Suppressor macrophage (primary cell): ENCODE measurements around the gene EEF1AKMT4.
"Not testable (repeated sequence)": the region's sequence is repeated elsewhere in the genome, so short reads cannot be mapped to it uniquely, and the experiment has no call there.

Source experiments
- DNase-seq, 4 experiments: peaks; one replicate each; pipeline ENCODE4 v3.0.0-alpha.2; 2020 to 2022

EEF1AKMT4 gene

DNA sequence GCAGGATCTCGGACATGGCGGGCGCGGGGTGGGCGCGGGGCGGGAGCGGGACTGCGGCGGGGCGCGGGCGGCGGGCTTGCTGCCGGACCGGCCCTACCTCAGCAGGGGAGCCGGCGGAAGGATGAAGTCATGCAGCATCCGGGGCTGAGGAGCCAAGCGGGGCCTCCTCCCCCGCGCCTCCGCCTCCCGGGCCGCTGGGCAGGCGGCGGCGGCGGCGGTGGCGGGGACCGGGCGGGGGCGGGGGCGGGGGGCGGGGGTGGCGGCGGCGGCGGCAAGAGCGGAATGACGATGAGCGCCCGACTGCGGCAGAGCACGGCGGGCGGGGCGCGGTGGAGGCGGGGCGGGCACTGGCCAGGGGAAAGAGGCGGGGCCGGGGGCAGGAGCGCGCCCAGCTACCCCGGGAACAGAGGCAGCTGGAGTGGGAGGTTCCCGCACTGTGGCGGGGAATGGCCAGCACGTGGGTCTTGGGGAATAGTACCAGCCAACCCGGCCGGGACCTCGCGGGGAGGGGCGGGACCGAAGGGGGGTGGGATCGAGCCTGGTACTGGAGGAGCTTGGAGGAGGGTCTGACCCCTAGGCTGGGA lies 11.9 kb downstream of the EEF1AKMT4 start, which contains the start of gene CAMK2N2:
Gene CAMK2N2 (minus strand): TSS at position 284 of the 584 bp plus-strand sequence. CDS start 268 bp downstream, at position 16.
- DNase-seq = peak; percentile 55 to 76 (median 64)

DNA sequence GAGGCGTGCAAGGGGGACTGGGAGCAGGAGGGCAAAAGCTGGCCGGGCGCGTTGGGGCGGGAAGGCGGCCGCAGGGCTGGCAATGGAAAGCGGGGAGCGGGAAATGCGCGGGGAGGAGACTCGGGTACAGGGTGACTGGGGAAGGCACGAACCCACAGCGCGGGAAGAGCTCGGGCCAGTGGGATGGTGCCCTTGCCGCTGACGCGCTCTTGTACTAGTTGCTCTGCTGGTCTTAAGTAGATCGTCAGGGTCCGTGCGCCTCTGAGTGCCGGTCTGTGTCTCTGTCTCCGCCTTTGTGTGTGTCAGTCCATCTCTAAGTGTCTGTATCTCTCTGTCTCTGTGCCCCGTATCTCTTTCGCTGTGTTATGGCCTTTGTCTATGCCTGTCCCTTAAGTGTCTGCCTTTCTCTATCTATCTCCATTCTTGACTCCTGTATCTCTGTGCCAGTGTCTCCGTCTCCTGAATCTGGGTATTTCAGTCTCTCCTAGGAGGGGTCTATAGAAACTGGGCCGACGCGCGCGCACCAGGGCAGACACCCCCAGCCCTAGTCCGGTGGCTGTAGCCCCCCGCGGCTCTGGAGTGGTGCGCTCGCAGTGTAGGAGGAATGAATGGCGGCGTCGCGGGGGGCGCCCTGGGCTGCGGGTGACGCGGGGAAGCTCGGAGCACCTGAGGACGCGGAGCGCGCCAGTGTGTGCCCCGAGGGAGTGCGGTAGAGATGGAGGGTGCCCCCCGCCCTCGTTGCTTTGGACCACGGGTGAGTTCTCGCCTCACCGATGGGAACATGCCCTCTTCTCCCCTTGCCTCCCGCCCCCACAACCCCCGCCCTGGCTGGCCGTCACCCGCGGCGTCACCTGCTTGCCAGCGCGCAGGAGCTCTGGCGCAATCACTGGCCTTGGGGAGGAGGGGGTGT lies 12.6 kb downstream of the EEF1AKMT4 start:
- DNase-seq = peak in 3 of 4 experiments; percentile 21 to 79 (median 72)

DNA sequence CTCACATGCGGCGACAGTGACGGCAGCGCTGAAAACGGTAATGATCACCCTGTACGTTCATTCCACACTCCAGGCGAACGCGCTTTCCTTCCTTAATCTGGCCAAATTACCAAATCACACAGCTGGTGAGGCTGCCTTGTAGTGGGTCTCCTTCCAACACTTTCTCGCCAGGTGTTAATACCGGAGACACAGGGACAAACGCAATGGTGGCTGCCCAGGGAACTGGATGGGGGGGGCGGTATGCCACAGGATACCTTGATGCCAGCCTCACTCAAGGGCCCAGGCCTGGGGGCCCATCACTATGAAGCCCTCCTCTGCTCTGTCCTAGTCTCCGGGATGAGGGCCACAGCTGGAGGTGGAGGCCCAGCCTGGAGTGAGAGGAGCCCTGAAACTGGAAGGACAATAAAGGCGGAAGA lies 13.3 kb downstream of the EEF1AKMT4 start:
- peak in 2 of 4 experiments; percentile 38 to 61 for DNase-seq

DNA sequence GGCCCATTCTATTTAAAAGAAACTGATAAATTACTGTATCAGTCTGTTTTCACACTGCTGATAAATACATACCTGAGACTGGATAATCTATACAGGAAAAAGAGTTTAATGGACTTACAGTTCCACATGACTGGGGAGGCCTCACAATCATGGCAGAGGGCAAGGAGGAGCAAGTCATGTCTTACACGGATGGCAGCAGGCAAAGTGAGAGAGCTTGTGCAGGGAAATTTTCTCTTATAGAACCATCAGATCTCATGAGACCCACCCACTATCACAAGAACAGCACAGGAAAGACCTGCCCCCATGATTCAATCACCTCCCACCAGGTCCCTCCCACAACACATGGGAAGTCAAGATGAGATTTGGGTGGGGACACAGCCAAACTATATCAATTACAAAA lies 17.8 kb downstream of the EEF1AKMT4 start:
- DNase-seq = not testable (repeated sequence)

DNA sequence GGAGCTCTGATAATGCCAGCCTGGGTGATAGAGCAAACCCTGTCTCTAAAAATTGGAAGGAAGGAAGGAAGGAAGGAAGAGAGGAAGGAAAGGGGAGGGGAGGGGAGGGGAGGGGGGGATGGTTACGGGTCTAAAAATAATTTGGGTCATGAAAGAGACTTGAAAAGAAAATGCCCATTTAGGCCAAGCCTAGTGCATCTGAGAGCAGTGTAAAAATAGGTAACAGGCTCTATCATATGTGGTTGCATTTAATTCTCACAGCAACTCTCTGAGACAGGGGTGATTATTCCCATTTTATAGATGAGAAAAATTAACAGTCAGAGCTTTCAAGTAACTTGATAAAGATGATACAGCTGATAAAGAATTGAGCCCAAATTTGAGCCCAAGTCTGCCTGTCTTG lies 22.8 kb downstream of the EEF1AKMT4 start:
- no peak for DNase-seq

DNA sequence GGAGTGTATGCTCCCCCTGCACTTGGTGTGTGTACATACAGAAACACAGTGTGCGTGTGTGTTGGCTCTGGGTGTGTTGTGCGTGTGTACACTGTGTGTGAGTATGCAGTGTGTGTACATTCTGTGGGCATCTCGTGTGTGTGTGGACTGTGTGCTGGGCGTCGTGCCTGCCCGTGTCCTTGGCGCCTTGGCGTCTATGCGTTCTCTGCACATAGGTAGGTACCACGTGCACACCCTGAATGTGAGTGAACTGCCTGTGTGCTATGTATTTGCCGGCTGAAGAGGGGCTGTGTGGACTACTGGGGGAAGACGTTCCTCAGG lies 25.9 kb downstream of the EEF1AKMT4 start:
- no peak for DNase-seq

DNA sequence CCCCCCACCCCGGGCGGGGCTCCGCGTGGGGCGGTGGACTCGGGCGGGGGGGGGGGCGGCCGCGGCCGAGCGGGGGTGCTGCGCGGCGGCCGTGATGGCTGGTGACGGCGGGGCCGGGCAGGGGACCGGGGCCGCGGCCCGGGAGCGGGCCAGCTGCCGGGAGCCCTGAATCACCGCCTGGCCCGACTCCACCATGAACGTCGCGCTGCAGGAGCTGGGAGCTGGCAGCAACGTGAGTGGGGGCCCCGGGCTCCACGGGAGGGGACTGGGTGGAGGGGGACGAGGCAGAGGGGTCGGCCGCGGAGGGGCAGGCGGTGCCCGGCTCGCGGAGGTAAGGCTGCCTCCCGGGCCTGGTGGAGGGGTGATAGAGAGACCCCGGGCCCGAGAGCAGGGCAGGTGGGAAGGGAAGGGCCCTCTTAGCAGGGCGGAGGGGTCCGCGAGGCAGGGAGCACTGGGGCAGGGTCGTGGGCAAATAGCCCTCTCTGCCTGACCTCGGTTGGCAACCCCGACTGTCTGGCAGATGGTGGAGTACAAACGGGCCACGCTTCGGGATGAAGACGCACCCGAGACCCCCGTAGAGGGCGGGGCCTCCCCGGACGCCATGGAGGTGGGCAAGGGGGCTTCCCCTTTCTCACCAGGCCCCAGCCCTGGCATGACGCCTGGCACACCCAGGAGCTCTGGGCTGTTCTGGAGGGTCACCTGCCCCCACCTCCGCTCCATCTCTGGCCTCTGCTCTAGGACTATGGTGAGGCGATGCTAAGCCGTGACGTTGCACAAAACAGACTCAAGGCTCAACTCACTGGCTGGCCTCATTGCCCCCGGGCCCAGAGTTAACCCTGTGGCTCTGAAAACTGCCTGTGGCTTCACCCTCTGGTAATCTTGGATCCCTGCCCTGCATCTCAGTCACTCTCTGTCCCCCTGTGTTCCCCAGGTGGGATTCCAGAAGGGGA lies 26.8 kb downstream of the EEF1AKMT4 start, which contains the start of gene ECE2:
Gene ECE2 (plus strand): TSS at position 62 of the 950 bp plus-strand sequence. CDS start 132 bp downstream, at position 194.
- no peak for DNase-seq

DNA sequence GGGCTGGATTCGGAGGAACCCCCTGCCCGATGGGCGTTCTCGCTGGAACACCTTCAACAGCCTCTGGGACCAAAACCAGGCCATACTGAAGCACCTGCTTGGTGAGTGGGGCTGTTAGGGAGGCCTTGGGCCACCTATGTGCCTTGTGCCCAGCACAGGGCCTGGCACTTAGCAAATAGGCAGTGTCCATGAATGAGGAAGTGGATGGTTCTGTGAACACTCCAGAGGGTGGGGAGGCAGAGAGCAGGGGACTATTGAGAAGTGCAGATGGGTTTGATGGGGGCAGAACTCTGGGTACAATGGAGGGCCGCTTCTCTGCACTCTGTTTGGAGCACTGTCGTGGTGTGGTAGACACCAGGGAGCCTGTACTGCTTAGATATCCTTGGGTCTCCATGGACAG lies 27.9 kb downstream of the EEF1AKMT4 start:
- DNase-seq = no peak

DNA sequence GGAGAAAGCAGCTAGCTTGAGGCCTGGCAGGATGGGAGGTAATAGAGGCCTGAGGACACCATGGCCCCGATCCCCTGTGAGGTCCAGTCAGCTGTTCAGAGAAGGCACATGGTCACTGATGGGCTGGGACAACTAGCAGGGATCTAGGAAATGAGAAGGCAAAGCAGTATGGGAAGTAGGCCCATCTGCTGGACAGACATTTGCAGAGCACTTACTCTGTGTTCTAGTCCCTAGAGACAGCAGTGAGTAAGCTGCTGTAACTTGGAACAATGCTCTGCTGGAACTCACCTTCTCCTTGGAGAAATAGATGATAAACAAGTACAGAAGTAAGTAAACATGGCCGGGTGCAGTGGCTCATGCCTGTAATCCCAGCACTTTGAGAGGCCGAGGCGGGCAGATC lies 33.5 kb downstream of the EEF1AKMT4 start:
- no peak for DNase-seq

DNA sequence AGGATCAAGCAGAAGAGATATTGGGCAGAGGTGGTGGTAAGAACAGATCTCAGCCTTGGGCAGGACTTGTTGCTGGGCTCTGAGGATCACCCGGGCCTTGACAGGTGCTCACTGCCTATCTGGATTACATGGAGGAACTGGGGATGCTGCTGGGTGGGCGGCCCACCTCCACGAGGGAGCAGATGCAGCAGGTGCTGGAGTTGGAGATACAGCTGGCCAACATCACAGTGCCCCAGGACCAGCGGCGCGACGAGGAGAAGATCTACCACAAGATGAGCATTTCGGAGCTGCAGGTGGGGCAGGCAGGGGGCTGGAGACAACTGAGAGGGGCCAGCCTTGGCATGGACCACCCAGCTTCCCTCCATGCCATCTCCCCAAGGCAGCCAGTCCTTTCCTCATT lies 34.2 kb downstream of the EEF1AKMT4 start:
- DNase-seq = no peak

DNA sequence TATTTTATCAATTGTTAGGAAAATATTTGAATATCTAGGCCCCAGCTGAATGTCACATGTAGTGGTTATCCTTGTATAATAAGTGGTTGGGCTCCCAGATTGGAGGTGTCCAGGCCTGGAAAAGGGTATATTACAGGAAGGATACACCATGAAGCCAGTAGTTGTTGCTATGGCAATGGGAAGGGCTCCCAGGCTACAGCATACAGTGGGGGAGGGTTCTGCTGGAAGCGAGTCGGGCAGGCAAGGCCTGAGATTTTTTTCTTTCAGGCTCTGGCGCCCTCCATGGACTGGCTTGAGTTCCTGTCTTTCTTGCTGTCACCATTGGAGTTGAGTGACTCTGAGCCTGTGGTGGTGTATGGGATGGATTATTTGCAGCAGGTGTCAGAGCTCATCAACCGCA lies 35.2 kb downstream of the EEF1AKMT4 start:
- DNase-seq = peak; percentile 16 to 57 (median 36)

DNA sequence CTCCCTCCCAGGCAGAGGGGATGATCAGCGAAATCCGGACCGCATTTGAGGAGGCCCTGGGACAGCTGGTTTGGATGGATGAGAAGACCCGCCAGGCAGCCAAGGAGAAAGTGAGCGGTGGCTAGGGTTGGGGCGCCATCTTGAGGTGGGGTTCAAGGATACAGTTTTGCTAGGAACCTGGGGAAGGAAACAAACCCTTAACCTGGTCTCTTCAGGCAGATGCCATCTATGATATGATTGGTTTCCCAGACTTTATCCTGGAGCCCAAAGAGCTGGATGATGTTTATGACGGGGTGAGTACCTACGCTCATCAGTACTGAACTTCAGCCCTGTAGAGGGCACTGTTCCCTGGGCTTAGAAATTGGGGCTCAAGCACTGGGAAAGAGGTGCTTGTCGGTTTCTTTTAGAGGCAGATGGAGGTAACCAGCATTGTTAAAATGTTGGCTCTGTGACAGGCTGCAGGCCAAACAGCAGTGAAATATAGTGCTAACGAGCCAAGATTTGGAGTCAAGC lies 40.0 kb downstream of the EEF1AKMT4 start:
- peak; percentile 61 to 78 (median 67) for DNase-seq

DNA sequence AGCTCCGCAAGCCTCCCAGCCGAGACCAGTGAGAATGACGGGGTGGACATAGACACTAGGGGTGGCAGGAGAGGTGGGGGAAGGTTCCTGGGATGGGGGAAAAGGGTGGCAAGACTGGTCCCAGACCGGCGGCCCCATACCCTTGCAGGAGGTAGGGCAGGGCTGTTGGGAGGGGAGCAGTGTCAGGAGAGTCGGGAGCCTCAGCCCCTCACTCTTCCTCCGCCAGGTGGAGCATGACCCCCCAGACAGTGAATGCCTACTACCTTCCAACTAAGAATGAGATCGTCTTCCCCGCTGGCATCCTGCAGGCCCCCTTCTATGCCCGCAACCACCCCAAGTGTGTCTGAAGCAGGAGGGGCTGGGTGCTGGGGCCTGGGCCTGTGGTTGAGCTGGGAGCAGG lies 40.9 kb downstream of the EEF1AKMT4 start:
- no peak for DNase-seq

DNA sequence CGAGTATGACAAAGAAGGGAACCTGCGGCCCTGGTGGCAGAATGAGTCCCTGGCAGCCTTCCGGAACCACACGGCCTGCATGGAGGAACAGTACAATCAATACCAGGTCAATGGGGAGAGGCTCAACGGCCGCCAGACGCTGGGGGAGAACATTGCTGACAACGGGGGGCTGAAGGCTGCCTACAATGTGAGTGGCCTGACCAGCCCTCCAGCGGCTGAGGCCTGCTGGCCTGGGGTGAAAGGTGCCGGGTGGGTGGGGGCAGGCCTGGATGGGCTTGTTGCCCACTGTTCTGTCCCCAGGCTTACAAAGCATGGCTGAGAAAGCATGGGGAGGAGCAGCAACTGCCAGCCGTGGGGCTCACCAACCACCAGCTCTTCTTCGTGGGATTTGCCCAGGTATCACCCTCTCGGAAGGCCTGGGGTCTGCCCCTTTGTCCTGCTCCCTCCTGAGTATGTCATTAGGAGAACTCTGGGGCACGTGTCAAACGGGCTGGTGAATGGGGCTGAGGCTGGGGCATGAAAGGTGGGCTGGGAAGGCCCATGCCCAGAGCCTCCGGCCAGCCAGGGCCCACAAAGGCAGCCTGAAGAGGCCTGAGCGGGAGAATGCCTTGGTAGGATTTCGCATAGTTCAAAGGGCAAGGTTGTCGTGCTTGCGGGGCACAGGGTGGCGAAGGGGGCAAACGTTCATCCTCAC lies 41.7 kb downstream of the EEF1AKMT4 start:
- DNase-seq = no peak

DNA sequence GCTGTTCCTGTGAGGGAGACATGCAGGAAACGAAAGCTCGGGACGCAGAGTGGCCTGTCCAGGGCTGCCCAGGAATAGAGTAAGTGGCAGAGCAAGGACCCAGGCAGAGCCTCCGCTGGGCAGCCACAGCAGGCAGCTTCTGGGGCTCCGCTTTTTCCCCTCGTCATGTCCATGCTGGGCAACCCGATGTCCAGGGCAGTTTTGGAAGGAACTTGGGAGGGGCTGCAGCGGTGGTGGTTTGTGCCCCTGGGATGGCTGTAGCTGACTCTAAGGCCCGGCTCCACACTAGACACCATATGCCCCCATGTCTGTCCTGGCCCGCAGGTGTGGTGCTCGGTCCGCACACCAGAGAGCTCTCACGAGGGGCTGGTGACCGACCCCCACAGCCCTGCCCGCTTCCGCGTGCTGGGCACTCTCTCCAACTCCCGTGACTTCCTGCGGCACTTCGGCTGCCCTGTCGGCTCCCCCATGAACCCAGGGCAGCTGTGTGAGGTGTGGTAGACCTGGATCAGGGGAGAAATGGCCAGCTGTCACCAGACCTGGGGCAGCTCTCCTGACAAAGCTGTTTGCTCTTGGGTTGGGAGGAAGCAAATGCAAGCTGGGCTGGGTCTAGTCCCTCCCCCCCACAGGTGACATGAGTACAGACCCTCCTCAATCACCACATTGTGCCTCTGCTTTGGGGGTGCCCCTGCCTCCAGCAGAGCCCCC lies 42.4 kb downstream of the EEF1AKMT4 start:
- DNase-seq = no peak

DNA sequence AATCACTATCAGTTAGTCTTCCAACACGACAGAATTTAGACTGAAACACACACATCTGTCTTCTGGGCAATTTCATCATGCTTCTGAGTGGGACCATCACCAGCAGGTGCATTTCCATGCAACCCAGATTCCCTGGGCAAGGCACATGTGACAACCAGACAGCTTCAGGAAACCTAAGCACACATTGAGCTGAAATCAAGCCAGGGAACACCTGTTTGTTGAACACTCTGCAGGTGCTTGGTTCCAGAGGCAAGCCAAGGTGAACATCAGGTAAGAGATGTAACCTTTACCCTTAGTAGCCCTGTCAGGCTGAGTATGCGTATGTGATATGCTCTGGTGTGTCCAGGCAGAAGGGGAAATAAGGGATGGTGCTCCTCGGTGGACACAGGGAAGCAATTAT lies 46.3 kb downstream of the EEF1AKMT4 start:
- DNase-seq = no peak

DNA sequence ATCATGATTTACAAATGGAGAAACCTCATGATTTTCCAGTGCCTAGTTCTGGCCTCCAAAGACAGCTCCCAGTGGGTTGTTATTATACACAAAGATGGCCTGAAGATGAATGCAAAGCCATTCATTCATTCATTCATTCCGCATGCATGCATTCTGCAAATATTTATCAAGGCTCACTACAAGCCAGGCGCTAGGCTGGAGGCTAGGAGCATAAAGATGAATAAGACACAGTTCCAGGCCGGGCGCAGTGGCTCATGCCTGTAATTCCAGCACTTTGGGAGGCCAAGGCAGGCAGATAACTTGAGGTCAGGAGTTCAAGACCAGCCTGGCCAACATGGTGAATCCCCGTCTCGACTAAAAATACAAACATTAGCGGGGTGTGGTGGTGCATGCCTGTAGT lies 47.1 kb downstream of the EEF1AKMT4 start:
- DNase-seq = no peak

DNA sequence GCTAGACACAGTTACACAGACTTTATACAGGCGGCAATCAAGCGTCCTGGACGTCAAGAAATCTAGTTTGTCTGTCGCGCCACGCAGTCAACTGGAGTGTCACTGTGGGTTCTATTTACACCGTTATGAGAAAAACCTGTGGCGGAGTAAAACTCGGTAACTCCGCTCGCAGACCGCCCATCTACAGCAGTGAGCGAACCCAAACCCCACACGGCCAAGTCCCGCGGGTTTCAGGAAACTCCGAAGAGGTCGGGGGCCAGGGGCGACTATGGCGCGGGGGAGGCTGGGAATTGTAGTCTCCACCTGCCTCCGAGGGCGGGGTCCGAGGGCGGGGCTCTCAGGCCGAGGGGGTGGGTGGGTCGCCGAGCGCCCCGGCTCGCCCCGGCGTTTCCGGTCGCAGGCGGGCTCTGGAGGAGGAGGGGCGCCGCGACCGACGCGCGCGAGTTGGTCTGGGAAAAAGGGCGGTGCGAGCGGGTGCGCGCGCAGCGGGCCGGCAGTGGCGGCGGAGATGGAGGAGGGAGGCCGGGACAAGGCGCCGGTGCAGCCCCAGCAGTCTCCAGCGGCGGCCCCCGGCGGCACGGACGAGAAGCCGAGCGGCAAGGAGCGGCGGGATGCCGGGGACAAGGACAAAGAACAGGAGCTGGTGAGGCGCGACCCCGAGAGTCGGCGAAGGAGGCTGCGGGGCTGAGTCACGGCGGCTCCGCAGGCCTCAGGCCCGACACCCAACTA lies 49.5 kb downstream of the EEF1AKMT4 start, which contains the start of gene PSMD2:
Gene PSMD2 (plus strand): TSS at position 483 of the 729 bp plus-strand sequence. CDS start 26 bp downstream, at position 509.
- peak; percentile 97 to 99 (median 98) for DNase-seq

DNA sequence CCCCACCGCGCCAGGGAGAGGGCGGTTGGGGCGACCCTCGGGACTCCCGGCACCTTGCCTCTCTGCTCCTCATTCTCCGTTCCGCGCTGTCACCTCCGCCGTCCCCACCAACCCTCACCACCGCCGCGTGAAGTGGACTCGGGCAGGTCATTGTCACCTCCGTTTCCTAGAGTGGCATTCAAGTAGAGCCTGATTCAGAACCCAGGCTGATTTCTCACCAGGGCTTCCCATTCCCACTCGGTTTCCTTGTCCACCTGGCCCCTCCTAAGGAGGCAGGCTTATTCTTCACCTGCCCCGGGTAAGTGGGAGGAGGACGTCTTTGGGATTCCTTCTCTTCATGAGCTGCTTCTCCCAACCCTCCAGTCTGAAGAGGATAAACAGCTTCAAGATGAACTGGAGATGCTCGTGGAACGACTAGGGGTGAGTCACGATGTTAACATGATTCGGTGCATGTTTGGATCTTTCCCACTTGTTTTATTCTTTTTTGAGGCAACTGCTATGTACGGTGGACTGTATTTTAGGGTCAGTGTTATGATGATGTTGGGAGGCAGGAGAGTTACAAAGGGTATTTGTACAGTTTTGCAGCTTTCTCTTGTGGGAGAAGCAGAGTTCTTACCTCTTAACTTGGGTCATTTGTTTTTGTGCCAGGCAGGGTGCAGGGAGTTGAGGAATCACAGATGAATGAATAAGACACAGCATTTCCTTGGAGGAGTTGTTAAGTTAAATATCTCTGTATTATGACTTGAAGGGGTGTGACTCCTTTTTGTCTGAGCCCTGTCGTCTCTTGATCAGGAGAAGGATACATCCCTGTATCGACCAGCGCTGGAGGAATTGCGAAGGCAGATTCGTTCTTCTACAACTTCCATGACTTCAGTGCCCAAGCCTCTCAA lies 50.3 kb downstream of the EEF1AKMT4 start:
- peak in 2 of 4 experiments; percentile 11 to 13 for DNase-seq
